WTC11 (cell line): Measurements from ENCODE around the gene STK38L. TPM values are rescaled to one million over a fixed set of nuclear protein-coding genes. Genes with fewer than 3 reads are reported as not detected.

Source experiments
- total RNA-seq: library from RNA; stranded (reverse); gene quantifications from 3 replicates; pipeline ENCODE4 v1.2.3, GENCODE V29; 2021

STK38L gene
- total RNA-seq, 1 experiment from 2014 or later: 47.2 TPM

Other genes starting within 250 kb of the STK38L start
- 75.3 to 80.9 TPM (median 75.7 TPM) in 3 replicates for gene TM7SF3, start 229.9 kb upstream of the STK38L start, total RNA-seq
- gene MED21, start 221.7 kb upstream of the STK38L start, total RNA-seq: 52.8 to 56.8 TPM (median 56.1 TPM) in 3 replicates
- not detected in 3 replicates for gene C12orf71, start 161.7 kb upstream of the STK38L start, total RNA-seq
- 11.1 to 16.2 TPM (median 13.6 TPM) in 3 replicates for gene BMAL2, start 88.5 kb downstream of the STK38L start, total RNA-seq
- 0.32 to 0.71 TPM (median 0.52 TPM) in 3 replicates for gene SMCO2, start 202.4 kb downstream of the STK38L start, total RNA-seq